ENCODE results near the gene RMI1. TPM values are rescaled to one million over a fixed set of nuclear protein-coding genes. Genes with fewer than 3 reads are reported as not detected.
"Not testable (repeated sequence)": the region's sequence is repeated elsewhere in the genome, so short reads cannot be mapped to it uniquely, and the experiment has no call there.

RMI1 gene
- polyA plus RNA-seq, 4 donors: 3.2 to 12.9 (median 5.9) TPM

GRCh38 chr9:84000186-84000585 is 19.6 kb downstream of the RMI1 start:
- no peak overlapping the region for H3K4me3 ChIP-seq (ENCODE audit: low read depth in 1 of 3, low read length in 3 of 3)
- H3K27me3 ChIP-seq (ENCODE audit: control insufficient read depth in 3 of 3, insufficient read depth in 3 of 3, low read length in 3 of 3): no peaks in the 10 kb centered on the region
- no peaks in the 10 kb centered on the region for H3K36me3 ChIP-seq (ENCODE audit: control insufficient read depth in 3 of 3, insufficient read depth in 2 of 3, low read depth in 1 of 3, low read length in 3 of 3)
- WGBS, 3 donors: 92 to 95% (median 94%) methylated on average over 3 of the region's 3 CpGs
- H3K9me3 ChIP-seq (ENCODE audit: control insufficient read depth in 2 of 2, insufficient read depth in 1 of 2, low read depth in 1 of 2, low read length in 1 of 2): no peaks in the 10 kb centered on the region
- DNase-seq: no peak
- no peak for FAIRE-seq
- no peak overlapping the region for H3K27ac ChIP-seq (ENCODE audit: low read depth in 1 of 3, low read length in 2 of 3)
- H3K4me1 ChIP-seq (ENCODE audit: control insufficient read depth in 3 of 3, insufficient read depth in 2 of 3, low read depth in 1 of 3, low read length in 2 of 3): peaks cover 0 to 6% (median 0%) of the 10 kb centered on the region in 3 donors

GRCh38 chr9:84001621-84002020 is 21.0 kb downstream of the RMI1 start:
- Histone ChIP-seq H3K27ac (ENCODE audit: low read depth in 1 of 3, low read length in 2 of 3) (no peak overlapping the region), H3K4me1 (ENCODE audit: control insufficient read depth in 3 of 3, insufficient read depth in 2 of 3, low read depth in 1 of 3, low read length in 2 of 3) (peaks cover 0 to 6% (median 0%) of the 10 kb centered on the region in 3 donors), H3K4me3 (ENCODE audit: low read depth in 1 of 3, low read length in 3 of 3) (no peak overlapping the region), H3K9me3 (ENCODE audit: control insufficient read depth in 2 of 2, insufficient read depth in 1 of 2, low read depth in 1 of 2, low read length in 1 of 2) (peaks cover 0 to 4% of the 10 kb centered on the region in 2 donors), H3K36me3 (ENCODE audit: control insufficient read depth in 3 of 3, insufficient read depth in 2 of 3, low read depth in 1 of 3, low read length in 3 of 3) (no peaks in the 10 kb centered on the region), H3K27me3 (ENCODE audit: control insufficient read depth in 3 of 3, insufficient read depth in 3 of 3, low read length in 3 of 3) (no peaks in the 10 kb centered on the region)
- no peak for DNase-seq
- no peak for FAIRE-seq
- WGBS, 3 donors: 82 to 96% (median 91%) methylated on average over 2 of the region's 2 CpGs

GRCh38 chr9:84002344-84002743 is 21.7 kb downstream of the RMI1 start:
- FAIRE-seq (no peak), DNase-seq (peak; percentile 32 to 58)
- peak overlapping the region in 1 of 3 donors; percentile 11 for H3K27ac ChIP-seq (ENCODE audit: low read depth in 1 of 3, low read length in 2 of 3)

GRCh38 chr9:84003246-84003645 is 22.6 kb downstream of the RMI1 start:
- Histone ChIP-seq H3K27me3 (ENCODE audit: control insufficient read depth in 3 of 3, insufficient read depth in 3 of 3, low read length in 3 of 3) (no peaks in the 10 kb centered on the region), H3K4me3 (ENCODE audit: low read depth in 1 of 3, low read length in 3 of 3) (no peak overlapping the region), H3K9me3 (ENCODE audit: control insufficient read depth in 2 of 2, insufficient read depth in 1 of 2, low read depth in 1 of 2, low read length in 1 of 2) (peaks cover 0 to 4% of the 10 kb centered on the region in 2 donors), H3K36me3 (ENCODE audit: control insufficient read depth in 3 of 3, insufficient read depth in 2 of 3, low read depth in 1 of 3, low read length in 3 of 3) (no peaks in the 10 kb centered on the region), H3K27ac (ENCODE audit: low read depth in 1 of 3, low read length in 2 of 3) (no peak overlapping the region), H3K4me1 (ENCODE audit: control insufficient read depth in 3 of 3, insufficient read depth in 2 of 3, low read depth in 1 of 3, low read length in 2 of 3) (peaks cover 0 to 6% (median 0%) of the 10 kb centered on the region in 3 donors)
- FAIRE-seq (no peak), DNase-seq (no peak)
- WGBS, 3 donors: 76 to 96% (median 89%) methylated on average over 3 of the region's 3 CpGs

More at GRCh38 chr9:84002344-84002743, 21.7 kb downstream of the RMI1 start:
- Histone ChIP-seq H3K4me3 (ENCODE audit: low read depth in 1 of 3, low read length in 3 of 3) (no peak overlapping the region), H3K9me3 (ENCODE audit: control insufficient read depth in 2 of 2, insufficient read depth in 1 of 2, low read depth in 1 of 2, low read length in 1 of 2) (peaks cover 0 to 4% of the 10 kb centered on the region in 2 donors), H3K27me3 (ENCODE audit: control insufficient read depth in 3 of 3, insufficient read depth in 3 of 3, low read length in 3 of 3) (no peaks in the 10 kb centered on the region), H3K36me3 (ENCODE audit: control insufficient read depth in 3 of 3, insufficient read depth in 2 of 3, low read depth in 1 of 3, low read length in 3 of 3) (no peaks in the 10 kb centered on the region), H3K4me1 (ENCODE audit: control insufficient read depth in 3 of 3, insufficient read depth in 2 of 3, low read depth in 1 of 3, low read length in 2 of 3) (peaks cover 0 to 6% (median 0%) of the 10 kb centered on the region in 3 donors)

GRCh38 chr9:84007662-84008061 is 27.1 kb downstream of the RMI1 start:
- FAIRE-seq (no peak), DNase-seq (no peak)
- Histone ChIP-seq H3K4me3 (ENCODE audit: low read depth in 1 of 3, low read length in 3 of 3) (no peak overlapping the region), H3K9me3 (ENCODE audit: control insufficient read depth in 2 of 2, insufficient read depth in 1 of 2, low read depth in 1 of 2, low read length in 1 of 2) (peaks cover 0 to 6% of the 10 kb centered on the region in 2 donors), H3K27ac (ENCODE audit: low read depth in 1 of 3, low read length in 2 of 3) (no peak overlapping the region), H3K27me3 (ENCODE audit: control insufficient read depth in 3 of 3, insufficient read depth in 3 of 3, low read length in 3 of 3) (no peaks in the 10 kb centered on the region), H3K4me1 (ENCODE audit: control insufficient read depth in 3 of 3, insufficient read depth in 2 of 3, low read depth in 1 of 3, low read length in 2 of 3) (peaks cover 0 to 6% (median 0%) of the 10 kb centered on the region in 3 donors), H3K36me3 (ENCODE audit: control insufficient read depth in 3 of 3, insufficient read depth in 2 of 3, low read depth in 1 of 3, low read length in 3 of 3) (no peaks in the 10 kb centered on the region)
- WGBS, 3 donors: 91 to 98% (median 95%) methylated on average over 2 of the region's 2 CpGs

- WGBS, 3 donors: 71 to 94% (median 90%) methylated on average over 4 of the region's 4 CpGs
- no peak for FAIRE-seq
- no peak overlapping the region for H3K4me3 ChIP-seq (ENCODE audit: low read depth in 1 of 3, low read length in 3 of 3)
Observed at GRCh38 chr9:84024041-84024575, 43.5 kb downstream of the RMI1 start.

GRCh38 chr9:84027201-84027600 is 46.6 kb downstream of the RMI1 start:
- Histone ChIP-seq H3K4me1 (ENCODE audit: control insufficient read depth in 3 of 3, insufficient read depth in 2 of 3, low read depth in 1 of 3, low read length in 2 of 3) (no peaks in the 10 kb centered on the region), H3K9me3 (ENCODE audit: control insufficient read depth in 2 of 2, insufficient read depth in 1 of 2, low read depth in 1 of 2, low read length in 1 of 2) (no peaks in the 10 kb centered on the region), H3K36me3 (ENCODE audit: control insufficient read depth in 3 of 3, insufficient read depth in 2 of 3, low read depth in 1 of 3, low read length in 3 of 3) (no peaks in the 10 kb centered on the region), H3K27ac (ENCODE audit: low read depth in 1 of 3, low read length in 2 of 3) (no peak overlapping the region), H3K4me3 (ENCODE audit: low read depth in 1 of 3, low read length in 3 of 3) (no peak overlapping the region), H3K27me3 (ENCODE audit: control insufficient read depth in 3 of 3, insufficient read depth in 3 of 3, low read length in 3 of 3) (no peaks in the 10 kb centered on the region)
- FAIRE-seq: no peak
- DNase-seq: no peak
- WGBS, 3 donors: 82 to 84% (median 84%) methylated on average over 4 of the region's 4 CpGs

More at GRCh38 chr9:84024041-84024575, 43.5 kb downstream of the RMI1 start:
- Histone ChIP-seq H3K9me3 (ENCODE audit: control insufficient read depth in 2 of 2, insufficient read depth in 1 of 2, low read depth in 1 of 2, low read length in 1 of 2) (no peaks in the 10 kb centered on the region), H3K36me3 (ENCODE audit: control insufficient read depth in 3 of 3, insufficient read depth in 2 of 3, low read depth in 1 of 3, low read length in 3 of 3) (no peaks in the 10 kb centered on the region), H3K4me1 (ENCODE audit: control insufficient read depth in 3 of 3, insufficient read depth in 2 of 3, low read depth in 1 of 3, low read length in 2 of 3) (no peaks in the 10 kb centered on the region), H3K27ac (ENCODE audit: low read depth in 1 of 3, low read length in 2 of 3) (no peak overlapping the region), H3K27me3 (ENCODE audit: control insufficient read depth in 3 of 3, insufficient read depth in 3 of 3, low read length in 3 of 3) (no peaks in the 10 kb centered on the region)
- DNase-seq: no peak

GRCh38 chr9:84031534-84031933 is 50.9 kb downstream of the RMI1 start:
- FAIRE-seq: no peak
- no peaks in the 10 kb centered on the region for H3K4me1 ChIP-seq (ENCODE audit: control insufficient read depth in 3 of 3, insufficient read depth in 2 of 3, low read depth in 1 of 3, low read length in 2 of 3)
- 88 to 98% (median 96%) methylated on average over 2 of the region's 2 CpGs for WGBS, 3 donors

GRCh38 chr9:84041857-84042256 is 61.3 kb downstream of the RMI1 start:
- not testable (repeated sequence) for FAIRE-seq
- 77 to 82% (median 81%) methylated on average over 5 of the region's 5 CpGs for WGBS, 3 donors

More at GRCh38 chr9:84031534-84031933, 50.9 kb downstream of the RMI1 start:
- no peak overlapping the region for H3K27ac ChIP-seq (ENCODE audit: low read depth in 1 of 3, low read length in 2 of 3)
- H3K9me3 ChIP-seq (ENCODE audit: control insufficient read depth in 2 of 2, insufficient read depth in 1 of 2, low read depth in 1 of 2, low read length in 1 of 2): no peaks in the 10 kb centered on the region
- no peaks in the 10 kb centered on the region for H3K36me3 ChIP-seq (ENCODE audit: control insufficient read depth in 3 of 3, insufficient read depth in 2 of 3, low read depth in 1 of 3, low read length in 3 of 3)
- DNase-seq: no peak
- no peaks in the 10 kb centered on the region for H3K27me3 ChIP-seq (ENCODE audit: control insufficient read depth in 3 of 3, insufficient read depth in 3 of 3, low read length in 3 of 3)
- no peak overlapping the region for H3K4me3 ChIP-seq (ENCODE audit: low read depth in 1 of 3, low read length in 3 of 3)

More at GRCh38 chr9:84041857-84042256, 61.3 kb downstream of the RMI1 start:
- DNase-seq; H3K27ac ChIP-seq (ENCODE audit: low read depth in 1 of 3, low read length in 2 of 3); H3K27me3 ChIP-seq (ENCODE audit: control insufficient read depth in 3 of 3, insufficient read depth in 3 of 3, low read length in 3 of 3); H3K4me1 ChIP-seq (ENCODE audit: control insufficient read depth in 3 of 3, insufficient read depth in 2 of 3, low read depth in 1 of 3, low read length in 2 of 3); H3K4me3 ChIP-seq (ENCODE audit: low read depth in 1 of 3, low read length in 3 of 3); H3K36me3 ChIP-seq (ENCODE audit: control insufficient read depth in 3 of 3, insufficient read depth in 2 of 3, low read depth in 1 of 3, low read length in 3 of 3): not testable (repeated sequence)
- peaks cover 0 to 18% of the 10 kb centered on the region in 2 donors for H3K9me3 ChIP-seq (ENCODE audit: control insufficient read depth in 2 of 2, insufficient read depth in 1 of 2, low read depth in 1 of 2, low read length in 1 of 2)
